ENCODE measurements around the gene LRP11. TPM values are rescaled to one million over a fixed set of nuclear protein-coding genes. Genes with fewer than 3 reads are reported as not detected.
A peak's percentile ranks its signal among the peaks of the same experiment; 100 is the strongest.
"Not testable (repeated sequence)": the region's sequence is repeated elsewhere in the genome, so short reads cannot be mapped to it uniquely, and the experiment has no call there.

Gene LRP11
- total and polyA plus RNA-seq, 5 donors from 2014 or later, result 0.42 to 1.3 (median 0.64) TPM

GRCh38 chr6:149897015-149897697 lies 33.0 kb upstream of the LRP11 start:
- Mint-ChIP-seq H3K4me3 (peak overlapping the region in 1 of 4 donors; percentile 58), H3K27me3 (peaks cover 57% of the 10 kb centered on the region), H3K4me1 (peaks cover 0 to 7% (median 4%) of the 10 kb centered on the region in 4 donors), H3K36me3 (no peaks in the 10 kb centered on the region), H3K9me3 (peaks cover 0 to 2% (median 0%) of the 10 kb centered on the region in 7 donors), H3K27ac (no peak overlapping the region)
- DNase-seq, result no peak
- Histone ChIP-seq H3K4me1 (ENCODE audit: control insufficient read depth, insufficient read depth, low read length, poor library complexity, severe bottlenecking) (no peaks in the 10 kb centered on the region), H3K27me3 (ENCODE audit: control insufficient read depth, insufficient read depth, low read length) (peaks cover 3% of the 10 kb centered on the region), H3K36me3 (ENCODE audit: control insufficient read depth, insufficient read depth, low read length) (no peaks in the 10 kb centered on the region), H3K9me3 (ENCODE audit: control insufficient read depth in 2 of 2, low read length in 2 of 2) (no peaks in the 10 kb centered on the region), H3K27ac (ENCODE audit: insufficient read depth, low read length, poor library complexity, severe bottlenecking) (no peak overlapping the region), H3K4me3 (ENCODE audit: low read depth, low read length) (no peak overlapping the region)
- ATAC-seq (ENCODE audit: low read depth in 2 of 2), result no peak

- H3K27me3 Mint-ChIP-seq, result peaks cover 53% of the 10 kb centered on the region
- Histone ChIP-seq H3K36me3 (ENCODE audit: control insufficient read depth, insufficient read depth, low read length) (no peaks in the 10 kb centered on the region), H3K27ac (ENCODE audit: insufficient read depth, low read length, poor library complexity, severe bottlenecking) (no peak overlapping the region), H3K4me1 (ENCODE audit: control insufficient read depth, insufficient read depth, low read length, poor library complexity, severe bottlenecking) (no peaks in the 10 kb centered on the region), H3K4me3 (ENCODE audit: low read depth, low read length) (no peak overlapping the region), H3K9me3 (ENCODE audit: control insufficient read depth in 2 of 2, low read length in 2 of 2) (no peaks in the 10 kb centered on the region), H3K27me3 (ENCODE audit: control insufficient read depth, insufficient read depth, low read length) (no peaks in the 10 kb centered on the region)
- H3K9me3 Mint-ChIP-seq, result peaks cover 0 to 2% (median 0%) of the 10 kb centered on the region in 7 donors
- ATAC-seq (ENCODE audit: low read depth in 2 of 2) (no peak), DNase-seq (no peak)
- H3K36me3 Mint-ChIP-seq, result no peaks in the 10 kb centered on the region
- H3K4me3 Mint-ChIP-seq, result peak overlapping the region in 1 of 4 donors; percentile 3
- peaks cover 0 to 7% (median 4%) of the 10 kb centered on the region in 4 donors for H3K4me1 Mint-ChIP-seq
- no peak overlapping the region for H3K27ac Mint-ChIP-seq
Observed at GRCh38 chr6:149896491-149896890, 32.3 kb upstream of the LRP11 start.

GRCh38 chr6:149895833-149896271 lies 31.7 kb upstream of the LRP11 start:
- H3K27me3 ChIP-seq (ENCODE audit: control insufficient read depth, insufficient read depth, low read length), result no peaks in the 10 kb centered on the region
- no peak overlapping the region for H3K27ac ChIP-seq (ENCODE audit: insufficient read depth, low read length, poor library complexity, severe bottlenecking)
- H3K9me3 Mint-ChIP-seq, result peaks cover 0 to 2% (median 0%) of the 10 kb centered on the region in 7 donors
- peak in 2 of 3 donors; percentile 19 to 44 for DNase-seq
- H3K36me3 Mint-ChIP-seq, result no peaks in the 10 kb centered on the region
- no peaks in the 10 kb centered on the region for H3K4me1 ChIP-seq (ENCODE audit: control insufficient read depth, insufficient read depth, low read length, poor library complexity, severe bottlenecking)
- H3K27ac Mint-ChIP-seq, result no peak overlapping the region
- no peaks in the 10 kb centered on the region for H3K9me3 ChIP-seq (ENCODE audit: control insufficient read depth in 2 of 2, low read length in 2 of 2)
- H3K4me1 Mint-ChIP-seq, result peaks cover 0 to 7% (median 4%) of the 10 kb centered on the region in 4 donors
- H3K27me3 Mint-ChIP-seq, result peaks cover 53% of the 10 kb centered on the region
- no peaks in the 10 kb centered on the region for H3K36me3 ChIP-seq (ENCODE audit: control insufficient read depth, insufficient read depth, low read length)
- no peak overlapping the region for H3K4me3 Mint-ChIP-seq
- ATAC-seq (ENCODE audit: low read depth in 2 of 2), result peak; percentile 65 to 79
- no peak overlapping the region for H3K4me3 ChIP-seq (ENCODE audit: low read depth, low read length)

- peaks cover 0 to 2% (median 0%) of the 10 kb centered on the region in 7 donors for H3K9me3 Mint-ChIP-seq
- ATAC-seq (ENCODE audit: low read depth in 2 of 2), result no peak
- Histone ChIP-seq H3K27ac (ENCODE audit: insufficient read depth, low read length, poor library complexity, severe bottlenecking) (no peak overlapping the region), H3K27me3 (ENCODE audit: control insufficient read depth, insufficient read depth, low read length) (no peaks in the 10 kb centered on the region), H3K36me3 (ENCODE audit: control insufficient read depth, insufficient read depth, low read length) (no peaks in the 10 kb centered on the region), H3K4me1 (ENCODE audit: control insufficient read depth, insufficient read depth, low read length, poor library complexity, severe bottlenecking) (no peaks in the 10 kb centered on the region), H3K9me3 (ENCODE audit: control insufficient read depth in 2 of 2, low read length in 2 of 2) (no peaks in the 10 kb centered on the region), H3K4me3 (ENCODE audit: low read depth, low read length) (no peak overlapping the region)
- no peak overlapping the region for H3K4me3 Mint-ChIP-seq
- H3K4me1 Mint-ChIP-seq, result peaks cover 0 to 7% (median 4%) of the 10 kb centered on the region in 4 donors
- DNase-seq, result no peak
- no peaks in the 10 kb centered on the region for H3K36me3 Mint-ChIP-seq
- peaks cover 53% of the 10 kb centered on the region for H3K27me3 Mint-ChIP-seq
- H3K27ac Mint-ChIP-seq, result no peak overlapping the region
Observed at GRCh38 chr6:149895048-149895590, 31.0 kb upstream of the LRP11 start.

- H3K4me3 ChIP-seq (ENCODE audit: low read depth, low read length); H3K9me3 ChIP-seq (ENCODE audit: control insufficient read depth in 2 of 2, low read length in 2 of 2); H3K4me1 ChIP-seq (ENCODE audit: control insufficient read depth, insufficient read depth, low read length, poor library complexity, severe bottlenecking); H3K9me3 Mint-ChIP-seq; H3K36me3 Mint-ChIP-seq; H3K4me1 Mint-ChIP-seq; ATAC-seq (ENCODE audit: low read depth in 2 of 2); H3K4me3 Mint-ChIP-seq; H3K27me3 ChIP-seq (ENCODE audit: control insufficient read depth, insufficient read depth, low read length); H3K36me3 ChIP-seq (ENCODE audit: control insufficient read depth, insufficient read depth, low read length); H3K27ac ChIP-seq (ENCODE audit: insufficient read depth, low read length, poor library complexity, severe bottlenecking); H3K27ac Mint-ChIP-seq; DNase-seq: not testable (repeated sequence)
- H3K27me3 Mint-ChIP-seq, result peaks cover 35% of the 10 kb centered on the region
Observed at GRCh38 chr6:149891864-149892263, 27.7 kb upstream of the LRP11 start.

GRCh38 chr6:149891259-149891658 lies 27.1 kb upstream of the LRP11 start:
- Mint-ChIP-seq H3K9me3 (peaks cover 0 to 2% (median 0%) of the 10 kb centered on the region in 7 donors), H3K4me1 (peaks cover 0 to 4% (median under 1%) of the 10 kb centered on the region in 4 donors), H3K36me3 (no peaks in the 10 kb centered on the region), H3K4me3 (no peak overlapping the region), H3K27ac (no peak overlapping the region), H3K27me3 (peaks cover 31% of the 10 kb centered on the region)
- no peak for ATAC-seq (ENCODE audit: low read depth in 2 of 2)
- H3K4me1 ChIP-seq (ENCODE audit: control insufficient read depth, insufficient read depth, low read length, poor library complexity, severe bottlenecking), result no peaks in the 10 kb centered on the region
- H3K4me3 ChIP-seq (ENCODE audit: low read depth, low read length), result no peak overlapping the region
- H3K27me3 ChIP-seq (ENCODE audit: control insufficient read depth, insufficient read depth, low read length), result no peaks in the 10 kb centered on the region
- H3K9me3 ChIP-seq (ENCODE audit: control insufficient read depth in 2 of 2, low read length in 2 of 2), result no peaks in the 10 kb centered on the region
- no peaks in the 10 kb centered on the region for H3K36me3 ChIP-seq (ENCODE audit: control insufficient read depth, insufficient read depth, low read length)
- H3K27ac ChIP-seq (ENCODE audit: insufficient read depth, low read length, poor library complexity, severe bottlenecking), result no peak overlapping the region
- DNase-seq, result no peak

- H3K36me3 Mint-ChIP-seq, result no peaks in the 10 kb centered on the region
- no peaks in the 10 kb centered on the region for H3K4me1 ChIP-seq (ENCODE audit: control insufficient read depth, insufficient read depth, low read length, poor library complexity, severe bottlenecking)
- ATAC-seq (ENCODE audit: low read depth in 2 of 2), result no peak
- H3K36me3 ChIP-seq (ENCODE audit: control insufficient read depth, insufficient read depth, low read length), result no peaks in the 10 kb centered on the region
- peaks cover 0 to under 1% (median 0%) of the 10 kb centered on the region in 4 donors for H3K4me1 Mint-ChIP-seq
- H3K27ac ChIP-seq (ENCODE audit: insufficient read depth, low read length, poor library complexity, severe bottlenecking), result no peak overlapping the region
- DNase-seq, result no peak
- H3K9me3 Mint-ChIP-seq, result peaks cover 0 to 2% (median 0%) of the 10 kb centered on the region in 7 donors
- H3K27ac Mint-ChIP-seq, result no peak overlapping the region
- peak overlapping the region in 1 of 4 donors; percentile 59 for H3K4me3 Mint-ChIP-seq
- H3K9me3 ChIP-seq (ENCODE audit: control insufficient read depth in 2 of 2, low read length in 2 of 2), result no peaks in the 10 kb centered on the region
- H3K4me3 ChIP-seq (ENCODE audit: low read depth, low read length), result no peak overlapping the region
- no peaks in the 10 kb centered on the region for H3K27me3 ChIP-seq (ENCODE audit: control insufficient read depth, insufficient read depth, low read length)
- peaks cover 31% of the 10 kb centered on the region for H3K27me3 Mint-ChIP-seq
Observed at GRCh38 chr6:149890629-149891045, 26.5 kb upstream of the LRP11 start.

- H3K27ac Mint-ChIP-seq, result no peak overlapping the region
- Histone ChIP-seq H3K27ac (ENCODE audit: insufficient read depth, low read length, poor library complexity, severe bottlenecking) (no peak overlapping the region), H3K4me3 (ENCODE audit: low read depth, low read length) (no peak overlapping the region), H3K4me1 (ENCODE audit: control insufficient read depth, insufficient read depth, low read length, poor library complexity, severe bottlenecking) (no peaks in the 10 kb centered on the region), H3K36me3 (ENCODE audit: control insufficient read depth, insufficient read depth, low read length) (no peaks in the 10 kb centered on the region), H3K27me3 (ENCODE audit: control insufficient read depth, insufficient read depth, low read length) (no peaks in the 10 kb centered on the region), H3K9me3 (ENCODE audit: control insufficient read depth in 2 of 2, low read length in 2 of 2) (no peaks in the 10 kb centered on the region)
- DNase-seq (no peak), ATAC-seq (ENCODE audit: low read depth in 2 of 2) (no peak)
- H3K9me3 Mint-ChIP-seq, result peaks cover 0 to 2% (median 0%) of the 10 kb centered on the region in 7 donors
- H3K4me1 Mint-ChIP-seq, result no peaks in the 10 kb centered on the region
- peaks cover 23% of the 10 kb centered on the region for H3K27me3 Mint-ChIP-seq
- H3K4me3 Mint-ChIP-seq, result no peak overlapping the region
- H3K36me3 Mint-ChIP-seq, result no peaks in the 10 kb centered on the region
Observed at GRCh38 chr6:149889326-149889725, 25.2 kb upstream of the LRP11 start.

Measured in CD4-positive, CD25-positive, alpha-beta regulatory T cell (primary cell).